Measurements from ENCODE around the gene PIP5K1C. TPM values are rescaled to one million over a fixed set of nuclear protein-coding genes. Genes with fewer than 3 reads are reported as not detected.

The PIP5K1C gene
- total and polyA plus RNA-seq, 8 donors: 20.2 to 42.2 (median 27.0) TPM

GRCh38 chr19:3659746-3660112 is 40.5 kb downstream of the PIP5K1C start:
- Histone ChIP-seq H3K27me3 (no peaks in the 10 kb centered on the region), H3K36me3 (peaks cover 0 to 97% of the 10 kb centered on the region in 2 donors), H3K4me1 (no peaks in the 10 kb centered on the region), H3K4me3 (no peak overlapping the region), H3K27ac (no peak overlapping the region), H3K9me3 (no peaks in the 10 kb centered on the region)
- DNase-seq (no peak), ATAC-seq (no peak)
- no peak for TF ChIP-seq CTCF (IDR thresholded peaks at IDR 0.05)
- intact Hi-C loops (cut with DNase I): no loop called here

- Histone ChIP-seq H3K4me1 (no peaks in the 10 kb centered on the region), H3K36me3 (peaks cover 0 to 91% of the 10 kb centered on the region in 2 donors), H3K9me3 (no peaks in the 10 kb centered on the region), H3K27me3 (no peaks in the 10 kb centered on the region), H3K4me3 (no peak overlapping the region), H3K27ac (no peak overlapping the region)
- no peak for TF ChIP-seq CTCF (IDR thresholded peaks at IDR 0.05)
- DNase-seq (no peak), ATAC-seq (no peak)
- intact Hi-C loops (cut with DNase I): no loop called here
Observed at GRCh38 chr19:3658870-3659745, 41.2 kb downstream of the PIP5K1C start.

- TF ChIP-seq CTCF (IDR thresholded peaks at IDR 0.05): no peak
- no peaks in the 10 kb centered on the region for H3K4me1 ChIP-seq
- no peak overlapping the region for H3K4me3 ChIP-seq
- no peak overlapping the region for H3K27ac ChIP-seq
- DNase-seq (no peak), ATAC-seq (no peak)
- H3K36me3 ChIP-seq: peaks cover 0 to 90% of the 10 kb centered on the region in 2 donors
- no peaks in the 10 kb centered on the region for H3K9me3 ChIP-seq
- no peaks in the 10 kb centered on the region for H3K27me3 ChIP-seq
- intact Hi-C loops (cut with DNase I): no loop called here
Observed at GRCh38 chr19:3658004-3658869, 42.0 kb downstream of the PIP5K1C start.

GRCh38 chr19:3657395-3657769 is 42.9 kb downstream of the PIP5K1C start:
- peaks cover 0 to 90% of the 10 kb centered on the region in 2 donors for H3K36me3 ChIP-seq
- intact Hi-C loops (cut with DNase I): no loop called here

More at GRCh38 chr19:3657395-3657769, 42.9 kb downstream of the PIP5K1C start:
- no peaks in the 10 kb centered on the region for H3K9me3 ChIP-seq
- no peak overlapping the region for H3K4me3 ChIP-seq
- no peak overlapping the region for H3K27ac ChIP-seq
- H3K4me1 ChIP-seq: no peaks in the 10 kb centered on the region
- DNase-seq (no peak), ATAC-seq (no peak)
- no peaks in the 10 kb centered on the region for H3K27me3 ChIP-seq
- no peak for TF ChIP-seq CTCF (IDR thresholded peaks at IDR 0.05)
